ENCODE data around the gene CCDC175.

The CCDC175 gene

DNA sequence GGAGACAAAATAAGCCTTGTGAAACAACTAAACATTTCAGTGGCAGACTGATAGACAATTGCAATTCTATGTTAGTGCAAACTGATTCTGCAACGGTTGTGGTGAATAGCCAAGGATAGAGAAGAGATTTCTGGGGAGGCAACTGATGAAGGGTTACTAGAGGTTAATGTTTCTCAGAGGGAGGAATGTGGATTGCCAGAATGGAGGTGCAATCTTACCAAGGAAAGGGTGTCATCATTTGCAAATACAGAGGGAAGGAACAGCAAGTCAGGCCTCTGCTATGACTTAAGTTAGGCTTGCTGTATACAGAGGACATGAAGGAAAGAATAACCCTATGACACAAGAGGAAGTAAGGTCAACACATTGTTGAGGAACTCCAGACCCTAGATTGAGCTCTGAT is 35.8 kb downstream of the CCDC175 start:
- no peaks in the 10 kb centered on the region for H3K36me3 ChIP-seq (ENCODE audit: control insufficient read depth, insufficient read depth, low read length)
- H3K9me3 ChIP-seq (ENCODE audit: control insufficient read depth, insufficient read depth, low read length) = no peaks in the 10 kb centered on the region
- H3K27me3 ChIP-seq (ENCODE audit: control insufficient read depth, insufficient read depth, low read length) = no peaks in the 10 kb centered on the region
- H3K27ac ChIP-seq (ENCODE audit: low read depth, low read length) = no peak overlapping the region
- H3K4me1 ChIP-seq (ENCODE audit: control insufficient read depth, insufficient read depth, low read length) = no peaks in the 10 kb centered on the region
- H3K9ac ChIP-seq (ENCODE audit: low read depth, low read length) = no peak overlapping the region
- no peak overlapping the region for H3K4me3 ChIP-seq (ENCODE audit: low read depth, low read length)

DNA sequence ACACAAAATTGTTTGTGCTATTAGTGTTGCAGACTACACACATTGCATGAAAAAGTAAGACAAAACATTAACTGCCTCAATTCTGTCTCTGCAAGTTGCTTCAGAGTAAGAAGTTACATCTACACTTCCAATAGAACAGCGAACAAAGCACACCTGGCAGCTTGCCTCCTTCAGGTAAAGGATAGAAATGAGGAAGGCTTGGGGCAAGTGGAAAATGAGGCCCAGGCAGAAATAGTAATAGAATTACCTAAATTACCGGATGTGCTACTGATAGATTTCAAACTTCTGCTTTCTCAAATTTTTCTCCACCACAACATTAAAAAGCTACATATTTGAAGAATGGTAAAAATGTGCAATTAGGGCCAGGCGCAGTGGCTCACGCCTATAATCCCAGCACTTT is 37.7 kb downstream of the CCDC175 start:
- Histone ChIP-seq H3K9me3 (ENCODE audit: control insufficient read depth, insufficient read depth, low read length) (no peaks in the 10 kb centered on the region), H3K4me1 (ENCODE audit: control insufficient read depth, insufficient read depth, low read length) (no peaks in the 10 kb centered on the region), H3K27ac (ENCODE audit: low read depth, low read length) (no peak overlapping the region), H3K4me3 (ENCODE audit: low read depth, low read length) (no peak overlapping the region), H3K36me3 (ENCODE audit: control insufficient read depth, insufficient read depth, low read length) (no peaks in the 10 kb centered on the region), H3K27me3 (ENCODE audit: control insufficient read depth, insufficient read depth, low read length) (no peaks in the 10 kb centered on the region), H3K9ac (ENCODE audit: low read depth, low read length) (no peak overlapping the region)

DNA sequence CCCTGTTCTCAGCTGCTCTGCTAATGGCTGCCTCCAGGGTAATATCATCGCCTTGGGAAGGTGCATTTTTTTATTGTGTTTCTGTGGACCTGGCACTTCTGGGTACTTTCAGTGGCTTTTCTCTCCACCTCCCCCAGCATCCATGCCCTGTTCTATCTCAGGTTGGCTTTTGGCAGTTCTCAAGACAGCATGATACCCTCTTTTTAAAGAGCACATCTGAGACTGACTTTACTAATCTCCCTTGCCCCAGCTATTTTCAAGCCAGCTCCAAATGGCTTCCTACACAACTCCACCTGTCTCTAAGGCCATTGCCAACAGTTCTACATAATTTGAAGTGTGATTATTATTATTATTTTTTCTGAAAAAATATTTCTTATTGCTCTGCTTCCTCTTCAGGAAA is 39.1 kb downstream of the CCDC175 start:
- Histone ChIP-seq H3K4me3 (ENCODE audit: low read depth, low read length) (no peak overlapping the region), H3K27ac (ENCODE audit: low read depth, low read length) (no peak overlapping the region), H3K4me1 (ENCODE audit: control insufficient read depth, insufficient read depth, low read length) (no peaks in the 10 kb centered on the region), H3K9ac (ENCODE audit: low read depth, low read length) (no peak overlapping the region), H3K36me3 (ENCODE audit: control insufficient read depth, insufficient read depth, low read length) (no peaks in the 10 kb centered on the region), H3K9me3 (ENCODE audit: control insufficient read depth, insufficient read depth, low read length) (no peaks in the 10 kb centered on the region), H3K27me3 (ENCODE audit: control insufficient read depth, insufficient read depth, low read length) (no peaks in the 10 kb centered on the region)

DNA sequence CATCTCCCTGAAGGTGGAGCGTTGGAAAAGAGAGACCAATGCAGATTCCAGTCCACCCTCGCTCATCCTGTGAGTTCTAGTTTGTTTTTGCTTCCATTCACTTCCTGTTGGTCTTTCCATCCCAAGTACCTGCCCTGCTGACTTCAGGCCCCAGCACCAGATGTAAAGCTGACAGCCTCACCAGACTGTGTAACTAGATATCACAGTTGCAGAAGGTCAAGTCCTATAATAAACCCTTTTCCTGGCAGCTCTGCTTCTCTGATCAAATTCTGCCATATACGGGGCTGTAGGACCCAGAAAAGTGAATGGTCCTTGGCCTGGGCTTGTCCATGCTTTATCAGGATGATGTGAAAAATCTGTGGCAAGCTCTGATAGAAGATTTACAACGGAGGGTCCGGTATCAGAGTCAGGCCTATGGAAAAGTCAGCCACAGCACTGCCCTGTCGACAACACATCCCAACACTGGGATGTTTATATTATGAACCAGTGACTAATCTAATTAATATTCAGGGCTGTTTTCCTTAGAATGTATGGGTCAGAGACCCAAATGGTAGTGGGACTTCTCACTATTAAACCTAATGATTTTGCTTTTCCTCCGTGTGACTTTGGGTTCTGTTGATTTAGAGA is 42.1 kb downstream of the CCDC175 start:
- H3K4me3 ChIP-seq (ENCODE audit: low read depth, low read length) = no peak overlapping the region

DNA sequence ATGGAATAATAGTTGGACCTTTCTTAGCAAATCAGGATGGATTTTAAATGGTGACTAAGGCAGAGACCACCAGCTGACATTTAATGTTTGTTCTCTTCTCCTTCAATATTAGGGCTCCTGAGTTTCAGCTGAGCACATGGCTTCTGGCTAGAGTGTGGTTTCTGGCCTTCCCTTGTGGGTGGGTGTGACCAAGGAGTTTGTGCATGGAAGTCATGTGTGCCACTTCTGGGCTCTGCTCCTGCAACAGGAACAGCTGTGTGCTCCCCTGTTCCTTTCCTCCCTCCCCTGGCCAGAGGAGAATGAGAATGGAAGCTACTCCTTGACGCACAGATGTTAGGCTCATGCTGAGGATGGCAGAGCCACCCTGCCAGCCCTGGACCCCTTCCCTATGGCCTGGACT is 44.2 kb downstream of the CCDC175 start:
- Histone ChIP-seq H3K9me3 (ENCODE audit: control insufficient read depth, insufficient read depth, low read length) (no peaks in the 10 kb centered on the region), H3K27ac (ENCODE audit: low read depth, low read length) (no peak overlapping the region), H3K36me3 (ENCODE audit: control insufficient read depth, insufficient read depth, low read length) (no peaks in the 10 kb centered on the region), H3K27me3 (ENCODE audit: control insufficient read depth, insufficient read depth, low read length) (no peaks in the 10 kb centered on the region), H3K9ac (ENCODE audit: low read depth, low read length) (no peak overlapping the region), H3K4me1 (ENCODE audit: control insufficient read depth, insufficient read depth, low read length) (no peaks in the 10 kb centered on the region), H3K4me3 (ENCODE audit: low read depth, low read length) (no peak overlapping the region)

More for the DNA sequence above, 42.1 kb downstream of the CCDC175 start:
- H3K9ac ChIP-seq (ENCODE audit: low read depth, low read length) = no peak overlapping the region
- no peaks in the 10 kb centered on the region for H3K36me3 ChIP-seq (ENCODE audit: control insufficient read depth, insufficient read depth, low read length)
- H3K27ac ChIP-seq (ENCODE audit: low read depth, low read length) = no peak overlapping the region
- H3K4me1 ChIP-seq (ENCODE audit: control insufficient read depth, insufficient read depth, low read length) = no peaks in the 10 kb centered on the region
- no peaks in the 10 kb centered on the region for H3K9me3 ChIP-seq (ENCODE audit: control insufficient read depth, insufficient read depth, low read length)
- H3K27me3 ChIP-seq (ENCODE audit: control insufficient read depth, insufficient read depth, low read length) = no peaks in the 10 kb centered on the region

DNA sequence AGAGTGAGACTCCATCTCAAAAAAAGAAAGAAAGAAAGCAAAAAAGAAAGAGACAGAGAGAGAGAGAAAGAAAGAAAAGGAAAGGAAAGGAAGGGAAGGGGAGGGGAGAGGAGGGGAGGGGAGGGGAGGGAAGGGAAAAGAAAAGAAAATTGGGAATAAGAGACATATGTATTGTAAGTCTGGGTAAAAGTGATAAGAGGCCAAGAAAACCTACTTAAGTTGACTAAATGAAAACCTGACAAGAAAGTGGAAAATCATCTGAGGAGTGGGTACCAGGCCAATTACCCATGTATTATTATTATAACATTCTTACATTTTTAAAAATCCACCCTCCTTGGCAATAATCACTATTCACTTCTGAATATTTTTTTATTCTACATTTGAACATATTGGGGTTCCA is 46.3 kb downstream of the CCDC175 start:
- H3K4me1 ChIP-seq (ENCODE audit: control insufficient read depth, insufficient read depth, low read length) = no peaks in the 10 kb centered on the region
- H3K27me3 ChIP-seq (ENCODE audit: control insufficient read depth, insufficient read depth, low read length) = no peaks in the 10 kb centered on the region
- H3K9me3 ChIP-seq (ENCODE audit: control insufficient read depth, insufficient read depth, low read length) = no peaks in the 10 kb centered on the region
- no peak overlapping the region for H3K27ac ChIP-seq (ENCODE audit: low read depth, low read length)
- H3K36me3 ChIP-seq (ENCODE audit: control insufficient read depth, insufficient read depth, low read length) = no peaks in the 10 kb centered on the region
- no peak overlapping the region for H3K9ac ChIP-seq (ENCODE audit: low read depth, low read length)
- no peak overlapping the region for H3K4me3 ChIP-seq (ENCODE audit: low read depth, low read length)

DNA sequence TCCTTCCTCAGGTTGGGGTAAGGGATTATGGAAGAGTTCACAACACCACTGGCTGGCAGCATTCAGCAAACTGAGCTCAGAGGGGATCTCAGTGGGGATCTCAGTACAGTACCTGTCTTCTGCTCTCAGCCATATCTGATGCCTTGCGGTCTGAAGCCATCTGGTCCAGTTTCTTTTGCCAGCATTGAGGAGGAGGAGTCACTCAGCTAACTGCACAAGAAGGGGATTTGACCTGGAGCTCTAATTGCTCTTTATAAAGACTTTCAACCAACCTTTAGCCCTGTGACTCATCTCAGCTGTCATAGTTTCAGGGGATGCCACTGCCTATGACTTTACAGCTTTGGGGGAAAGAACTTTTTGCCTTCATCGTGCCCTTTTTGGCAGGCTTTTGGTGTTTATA is 47.4 kb downstream of the CCDC175 start:
- H3K4me3 ChIP-seq (ENCODE audit: low read depth, low read length) = no peak overlapping the region
- H3K9me3 ChIP-seq (ENCODE audit: control insufficient read depth, insufficient read depth, low read length) = no peaks in the 10 kb centered on the region
- H3K27ac ChIP-seq (ENCODE audit: low read depth, low read length) = no peak overlapping the region
- H3K27me3 ChIP-seq (ENCODE audit: control insufficient read depth, insufficient read depth, low read length) = no peaks in the 10 kb centered on the region
- H3K9ac ChIP-seq (ENCODE audit: low read depth, low read length) = no peak overlapping the region
- no peaks in the 10 kb centered on the region for H3K36me3 ChIP-seq (ENCODE audit: control insufficient read depth, insufficient read depth, low read length)
- no peaks in the 10 kb centered on the region for H3K4me1 ChIP-seq (ENCODE audit: control insufficient read depth, insufficient read depth, low read length)

DNA sequence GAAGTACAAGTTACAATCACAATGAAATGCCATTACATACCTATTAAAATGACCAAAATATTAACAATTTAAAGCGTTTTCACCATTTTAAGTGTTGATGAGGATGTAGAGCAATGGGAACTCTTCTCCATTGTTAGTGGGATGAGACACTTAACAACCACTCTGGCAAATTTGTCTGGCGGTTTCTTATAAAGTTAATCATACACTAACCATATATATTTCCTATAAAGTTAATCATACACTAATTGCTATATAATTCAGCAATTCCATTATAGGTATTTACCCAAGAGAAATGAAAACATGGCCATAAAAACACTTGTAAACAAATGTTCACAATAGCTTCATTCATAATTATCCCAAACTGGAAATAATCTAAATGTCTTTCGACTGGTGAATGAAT is 56.4 kb downstream of the CCDC175 start:
- no peak overlapping the region for H3K27ac ChIP-seq (ENCODE audit: low read depth, low read length)
- H3K36me3 ChIP-seq (ENCODE audit: control insufficient read depth, insufficient read depth, low read length) = no peaks in the 10 kb centered on the region
- no peak overlapping the region for H3K9ac ChIP-seq (ENCODE audit: low read depth, low read length)
- no peaks in the 10 kb centered on the region for H3K4me1 ChIP-seq (ENCODE audit: control insufficient read depth, insufficient read depth, low read length)
- H3K9me3 ChIP-seq (ENCODE audit: control insufficient read depth, insufficient read depth, low read length) = no peaks in the 10 kb centered on the region
- no peak overlapping the region for H3K4me3 ChIP-seq (ENCODE audit: low read depth, low read length)
- H3K27me3 ChIP-seq (ENCODE audit: control insufficient read depth, insufficient read depth, low read length) = no peaks in the 10 kb centered on the region

DNA sequence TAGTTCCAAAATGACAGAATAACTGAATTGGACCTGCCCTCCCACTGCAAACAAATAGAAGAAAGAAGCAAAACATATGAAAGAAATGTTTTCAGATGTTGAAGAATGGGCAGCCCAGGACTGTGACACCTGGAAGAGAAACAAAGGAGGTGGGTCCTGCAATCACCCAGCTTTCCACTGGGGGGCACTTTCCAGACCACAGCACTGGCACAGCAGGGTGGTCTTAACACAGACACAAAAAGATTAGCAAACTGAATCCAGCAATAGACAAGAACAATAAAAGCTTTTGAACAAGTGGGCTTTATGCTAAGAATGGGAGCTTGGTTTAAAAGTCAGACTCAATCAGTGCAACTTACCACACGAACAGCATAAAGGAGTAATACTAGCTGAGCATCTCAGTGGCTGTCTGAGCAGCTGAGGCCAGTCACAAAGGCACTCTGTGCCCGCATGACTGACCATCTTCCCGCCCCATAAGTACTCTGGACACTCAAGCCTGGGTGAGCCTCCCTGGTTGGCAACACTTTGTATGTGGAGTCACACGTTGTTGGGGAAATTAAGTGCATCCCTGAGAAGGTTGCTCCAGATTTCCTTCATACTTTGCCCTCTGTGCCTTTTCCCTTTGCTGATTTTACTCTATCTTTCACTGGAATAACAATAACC is 64.6 kb downstream of the CCDC175 start:
- Histone ChIP-seq H3K36me3 (ENCODE audit: control insufficient read depth, insufficient read depth, low read length) (no peaks in the 10 kb centered on the region), H3K27me3 (ENCODE audit: control insufficient read depth, insufficient read depth, low read length) (no peaks in the 10 kb centered on the region), H3K4me3 (ENCODE audit: low read depth, low read length) (no peak overlapping the region), H3K9ac (ENCODE audit: low read depth, low read length) (no peak overlapping the region), H3K4me1 (ENCODE audit: control insufficient read depth, insufficient read depth, low read length) (no peaks in the 10 kb centered on the region), H3K27ac (ENCODE audit: low read depth, low read length) (no peak overlapping the region), H3K9me3 (ENCODE audit: control insufficient read depth, insufficient read depth, low read length) (peaks cover 8% of the 10 kb centered on the region)

DNA sequence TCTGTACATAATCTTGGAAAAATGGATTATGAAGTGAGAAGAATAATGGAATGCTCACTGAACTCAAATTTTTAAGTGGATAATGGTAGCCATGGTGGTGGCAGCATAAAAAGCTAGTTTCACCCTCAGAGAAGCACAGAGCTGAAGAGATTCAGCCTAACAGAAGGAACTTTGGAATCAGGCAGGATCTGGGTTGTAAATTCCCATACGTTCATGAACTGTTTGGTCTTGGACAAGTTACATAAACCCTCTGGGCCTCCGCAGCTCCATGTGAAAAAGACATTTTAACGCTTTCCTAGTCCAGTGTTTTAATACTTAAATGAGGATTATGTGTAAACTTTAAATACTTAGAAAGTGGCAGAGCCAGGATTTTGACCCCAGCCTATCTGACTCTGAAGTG is 65.6 kb downstream of the CCDC175 start:
- Histone ChIP-seq H3K4me3 (ENCODE audit: low read depth, low read length) (no peak overlapping the region), H3K36me3 (ENCODE audit: control insufficient read depth, insufficient read depth, low read length) (no peaks in the 10 kb centered on the region), H3K9me3 (ENCODE audit: control insufficient read depth, insufficient read depth, low read length) (peaks cover 8% of the 10 kb centered on the region), H3K27ac (ENCODE audit: low read depth, low read length) (no peak overlapping the region), H3K4me1 (ENCODE audit: control insufficient read depth, insufficient read depth, low read length) (no peaks in the 10 kb centered on the region), H3K27me3 (ENCODE audit: control insufficient read depth, insufficient read depth, low read length) (no peaks in the 10 kb centered on the region), H3K9ac (ENCODE audit: low read depth, low read length) (no peak overlapping the region)

DNA sequence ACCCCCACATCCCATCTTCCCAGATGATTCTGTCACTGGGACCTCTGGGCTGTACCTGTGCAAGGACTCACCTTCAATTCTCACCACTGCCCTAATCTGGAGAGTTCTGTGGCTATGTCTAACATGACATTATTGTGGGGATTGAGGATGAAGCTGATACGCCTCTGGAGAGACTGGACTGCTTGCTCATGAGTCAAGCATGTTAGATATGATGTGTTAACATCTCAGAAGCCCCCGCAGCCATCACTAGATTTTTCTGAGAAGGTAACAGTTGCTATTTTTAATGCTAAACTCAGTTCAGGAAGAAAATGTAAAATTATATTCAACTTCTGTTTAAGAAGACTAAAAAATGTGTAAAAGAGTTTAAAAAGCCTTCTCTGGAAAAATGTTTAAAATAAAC is 66.6 kb downstream of the CCDC175 start:
- Histone ChIP-seq H3K9ac (ENCODE audit: low read depth, low read length) (no peak overlapping the region), H3K9me3 (ENCODE audit: control insufficient read depth, insufficient read depth, low read length) (peaks cover 8% of the 10 kb centered on the region), H3K27ac (ENCODE audit: low read depth, low read length) (no peak overlapping the region), H3K4me3 (ENCODE audit: low read depth, low read length) (no peak overlapping the region), H3K4me1 (ENCODE audit: control insufficient read depth, insufficient read depth, low read length) (no peaks in the 10 kb centered on the region), H3K27me3 (ENCODE audit: control insufficient read depth, insufficient read depth, low read length) (no peaks in the 10 kb centered on the region), H3K36me3 (ENCODE audit: control insufficient read depth, insufficient read depth, low read length) (no peaks in the 10 kb centered on the region)

Data from HUES48 (cell line).